ENCODE measurements around the gene CHEK1. TPM values are rescaled to one million over a fixed set of nuclear protein-coding genes. Genes with fewer than 3 reads are reported as not detected.
"Not testable (repeated sequence)": the region's sequence is repeated elsewhere in the genome, so short reads cannot be mapped to it uniquely, and the experiment has no call there.

Gene CHEK1
- total and polyA plus RNA-seq, 2 donors: 2.7 to 22.9 TPM

- no peak overlapping the region for H3K4me3 ChIP-seq (ENCODE audit: low read depth, low read length)
- H3K4me1 ChIP-seq (ENCODE audit: insufficient read depth): no peaks in the 10 kb centered on the region
- H3K27ac ChIP-seq (ENCODE audit: low read depth): no peak overlapping the region
- no peaks in the 10 kb centered on the region for H3K36me3 ChIP-seq (ENCODE audit: insufficient read depth)
- WGBS: 75% methylated on average over 6 of the region's 6 CpGs
- no peak for DNase-seq (ENCODE audit: extremely low spot score)
Measured at GRCh38 chr11:125689274-125689859, 64.4 kb downstream of the CHEK1 start.

- no peak for DNase-seq (ENCODE audit: extremely low spot score)
- H3K4me3 ChIP-seq (ENCODE audit: low read depth, low read length): no peak overlapping the region
- no peaks in the 10 kb centered on the region for H3K4me1 ChIP-seq (ENCODE audit: insufficient read depth)
- WGBS: 92% methylated on average over 2 of the region's 2 CpGs
- no peaks in the 10 kb centered on the region for H3K36me3 ChIP-seq (ENCODE audit: insufficient read depth)
- no peak overlapping the region for H3K27ac ChIP-seq (ENCODE audit: low read depth)
Measured at GRCh38 chr11:125690006-125690405, 65.0 kb downstream of the CHEK1 start.

GRCh38 chr11:125692887-125693286 lies 67.9 kb downstream of the CHEK1 start:
- Histone ChIP-seq H3K4me1 (ENCODE audit: insufficient read depth) (no peaks in the 10 kb centered on the region), H3K4me3 (ENCODE audit: low read depth, low read length) (no peak overlapping the region), H3K27ac (ENCODE audit: low read depth) (no peak overlapping the region), H3K36me3 (ENCODE audit: insufficient read depth) (no peaks in the 10 kb centered on the region)
- WGBS: 76% methylated on average over 5 of the region's 5 CpGs
- no peak for DNase-seq (ENCODE audit: extremely low spot score)

GRCh38 chr11:125694951-125695350 lies 70.0 kb downstream of the CHEK1 start:
- Histone ChIP-seq H3K4me1 (ENCODE audit: insufficient read depth) (no peaks in the 10 kb centered on the region), H3K4me3 (ENCODE audit: low read depth, low read length) (no peak overlapping the region), H3K36me3 (ENCODE audit: insufficient read depth) (no peaks in the 10 kb centered on the region), H3K27ac (ENCODE audit: low read depth) (no peak overlapping the region)
- WGBS: 88% methylated on average over 2 of the region's 2 CpGs
- DNase-seq (ENCODE audit: extremely low spot score): no peak

- Histone ChIP-seq H3K4me1 (ENCODE audit: insufficient read depth) (no peaks in the 10 kb centered on the region), H3K27ac (ENCODE audit: low read depth) (no peak overlapping the region), H3K36me3 (ENCODE audit: insufficient read depth) (no peaks in the 10 kb centered on the region), H3K4me3 (ENCODE audit: low read depth, low read length) (no peak overlapping the region)
- DNase-seq (ENCODE audit: extremely low spot score): no peak
- 70% methylated on average over 6 of the region's 6 CpGs for WGBS
Measured at GRCh38 chr11:125701018-125701610, 76.2 kb downstream of the CHEK1 start.

- DNase-seq (ENCODE audit: extremely low spot score): no peak
- 39% methylated on average over 6 of the region's 6 CpGs for WGBS
- no peak overlapping the region for H3K27ac ChIP-seq (ENCODE audit: low read depth)
- H3K36me3 ChIP-seq (ENCODE audit: insufficient read depth): no peaks in the 10 kb centered on the region
- H3K4me3 ChIP-seq (ENCODE audit: low read depth, low read length): no peak overlapping the region
- no peaks in the 10 kb centered on the region for H3K4me1 ChIP-seq (ENCODE audit: insufficient read depth)
Measured at GRCh38 chr11:125701858-125702621, 77.1 kb downstream of the CHEK1 start.

- DNase-seq (ENCODE audit: extremely low spot score): not testable (repeated sequence)
- 92% methylated on average over 24 of the region's 24 CpGs for WGBS
Measured at GRCh38 chr11:125704686-125705085, 79.7 kb downstream of the CHEK1 start.

GRCh38 chr11:125720781-125721180 lies 95.8 kb downstream of the CHEK1 start:
- H3K4me1 ChIP-seq (ENCODE audit: insufficient read depth): no peaks in the 10 kb centered on the region
- no peak overlapping the region for H3K4me3 ChIP-seq (ENCODE audit: low read depth, low read length)
- no peak for DNase-seq (ENCODE audit: extremely low spot score)
- 86% methylated on average over 6 of the region's 6 CpGs for WGBS
- H3K36me3 ChIP-seq (ENCODE audit: insufficient read depth): no peaks in the 10 kb centered on the region
- H3K27ac ChIP-seq (ENCODE audit: low read depth): no peak overlapping the region

More at GRCh38 chr11:125704686-125705085, 79.7 kb downstream of the CHEK1 start:
- H3K27ac ChIP-seq (ENCODE audit: low read depth); H3K4me1 ChIP-seq (ENCODE audit: insufficient read depth); H3K4me3 ChIP-seq (ENCODE audit: low read depth, low read length); H3K36me3 ChIP-seq (ENCODE audit: insufficient read depth): not testable (repeated sequence)

GRCh38 chr11:125724125-125724524 lies 99.2 kb downstream of the CHEK1 start:
- H3K36me3 ChIP-seq (ENCODE audit: insufficient read depth): no peaks in the 10 kb centered on the region
- no peaks in the 10 kb centered on the region for H3K4me1 ChIP-seq (ENCODE audit: insufficient read depth)
- H3K4me3 ChIP-seq (ENCODE audit: low read depth, low read length): no peak overlapping the region
- no peak for DNase-seq (ENCODE audit: extremely low spot score)
- 93% methylated on average over 1 of the region's 1 CpG for WGBS
- no peak overlapping the region for H3K27ac ChIP-seq (ENCODE audit: low read depth)

Small RNAs within 50 kb of the gene (small RNA-seq; reads per million reads assigned to genes)
- not detected for gene RNU2-35P

Other genes starting within 250 kb of the CHEK1 start
- 28.8 TPM for gene FEZ1, start 128.9 kb upstream of the CHEK1 start, total RNA-seq
- gene FEZ1, start 128.9 kb upstream of the CHEK1 start, polyA plus RNA-seq: 46.7 TPM
- gene EI24, start 55.7 kb upstream of the CHEK1 start, total RNA-seq: 54.8 TPM
- gene EI24, start 55.7 kb upstream of the CHEK1 start, polyA plus RNA-seq: 90.2 TPM
- 145 TPM for gene STT3A, start 32.3 kb upstream of the CHEK1 start, total RNA-seq
- 66.1 TPM for gene STT3A, start 32.3 kb upstream of the CHEK1 start, polyA plus RNA-seq
- not detected for gene ACRV1, start 55.7 kb downstream of the CHEK1 start, total RNA-seq
- gene ACRV1, start 55.7 kb downstream of the CHEK1 start, polyA plus RNA-seq: 0.08 TPM
- gene PATE1, start 121.1 kb downstream of the CHEK1 start, total RNA-seq: not detected
- gene PATE1, start 121.1 kb downstream of the CHEK1 start, polyA plus RNA-seq: not detected
- 0.53 TPM for gene PATE2, start 153.7 kb downstream of the CHEK1 start, total RNA-seq
- gene PATE2, start 153.7 kb downstream of the CHEK1 start, polyA plus RNA-seq: not detected
- gene PATE3, start 163.0 kb downstream of the CHEK1 start, total RNA-seq: not detected
- not detected for gene PATE3, start 163.0 kb downstream of the CHEK1 start, polyA plus RNA-seq
- gene PATE4, start 208.2 kb downstream of the CHEK1 start, total RNA-seq: not detected
- gene PATE4, start 208.2 kb downstream of the CHEK1 start, polyA plus RNA-seq: not detected

Measured in urinary bladder (tissue), 4 donors.